ENCODE data around the gene CACNG5. TPM values are rescaled to one million over a fixed set of nuclear protein-coding genes. Genes with fewer than 3 reads are reported as not detected.
"Not testable (repeated sequence)": the region's sequence is repeated elsewhere in the genome, so short reads cannot be mapped to it uniquely, and the experiment has no call there.

The CACNG5 gene
- total RNA-seq, 2 experiments from 2014 or later: not detected

DNA sequence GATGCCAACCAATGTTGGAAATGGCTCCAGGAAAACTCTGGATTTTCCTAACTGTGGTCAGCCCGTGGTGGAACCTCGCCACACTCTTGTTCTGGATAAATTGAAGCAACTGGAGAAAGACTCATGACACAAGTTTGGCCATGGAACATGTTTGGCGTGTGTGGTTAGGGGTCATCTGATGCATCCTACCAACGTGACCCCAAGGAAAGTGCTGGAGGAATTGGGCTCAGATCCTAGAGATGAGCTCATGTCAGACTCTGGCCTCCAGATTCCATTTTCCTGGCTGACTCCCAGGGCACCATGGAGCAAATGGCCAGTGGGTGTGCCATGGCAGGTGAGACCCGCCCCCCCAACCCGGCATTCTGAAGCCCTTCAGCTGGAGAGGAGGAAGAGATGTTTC, 58.5 kb downstream of the CACNG5 start:
- ATAC-seq (no peak), DNase-seq (no peak)
- POLR2A ChIA-PET: no interaction called here
- Mint-ChIP-seq H3K27ac (no peak overlapping the region), H3K9me3 (ENCODE audit: low read depth) (no peaks in the 10 kb centered on the region), H3K4me1 (no peaks in the 10 kb centered on the region), H3K36me3 (ENCODE audit: low read depth) (no peaks in the 10 kb centered on the region), H3K27me3 (peaks cover 4% of the 10 kb centered on the region), H3K4me3 (no peak overlapping the region)
- intact Hi-C loops (cut with DNase I, micrococcal nuclease): no loop called here
- CTCF ChIA-PET: no interaction called here

DNA sequence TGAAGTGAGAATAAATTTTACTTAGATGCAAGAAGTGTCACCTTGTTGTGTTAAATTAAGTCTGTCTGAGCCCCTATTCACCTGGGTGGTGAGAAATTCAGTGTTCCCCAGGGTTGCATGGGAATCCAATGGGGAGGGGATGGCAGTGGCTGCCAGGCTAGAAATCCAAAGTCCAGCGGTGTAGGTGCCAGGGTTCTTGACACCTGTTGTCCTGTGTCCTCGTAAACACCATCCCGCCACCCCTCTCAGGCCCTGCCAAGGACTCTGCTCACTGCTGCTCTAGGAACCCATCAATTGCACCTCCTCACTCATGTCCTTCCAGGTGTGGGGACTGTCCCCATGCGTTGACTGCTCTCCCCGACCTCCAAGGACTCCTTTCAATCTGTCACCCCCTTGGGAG, 58.9 kb downstream of the CACNG5 start:
- H3K27me3 Mint-ChIP-seq: peaks cover 4% of the 10 kb centered on the region
- DNase-seq (no peak), ATAC-seq (no peak)
- H3K27ac Mint-ChIP-seq: no peak overlapping the region
- no peaks in the 10 kb centered on the region for H3K9me3 Mint-ChIP-seq (ENCODE audit: low read depth)
- no peak overlapping the region for H3K4me3 Mint-ChIP-seq
- H3K36me3 Mint-ChIP-seq (ENCODE audit: low read depth): no peaks in the 10 kb centered on the region
- ChIA-PET POLR2A (no interaction called here), CTCF (interaction anchor here (0.6 kb wide), 1 partner anchor 166 kb away, joined by 4 read pairs; no protein-coding TSS in a partner anchor)
- H3K4me1 Mint-ChIP-seq: no peaks in the 10 kb centered on the region
- intact Hi-C loops (cut with DNase I, micrococcal nuclease): no loop called here

DNA sequence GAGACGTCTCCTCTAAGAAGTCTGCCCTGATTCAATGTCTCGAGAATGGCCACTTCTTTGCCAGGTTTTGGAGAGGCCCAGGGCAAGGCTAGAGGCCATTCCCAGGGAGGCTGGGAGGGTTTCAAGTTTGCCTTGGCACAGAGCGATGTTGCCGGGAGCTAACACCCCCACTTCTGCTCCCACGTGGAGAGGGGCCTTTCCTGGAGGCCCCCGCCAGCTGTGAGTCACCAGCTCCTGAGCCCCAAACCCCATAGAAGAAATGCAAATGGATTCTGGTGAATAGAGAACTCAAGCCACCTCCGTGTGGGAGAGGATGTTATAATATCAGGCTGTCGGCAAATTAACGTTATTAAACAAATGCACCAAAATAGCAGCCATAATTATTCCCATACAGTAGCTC, 62.2 kb downstream of the CACNG5 start:
- no peaks in the 10 kb centered on the region for H3K4me1 Mint-ChIP-seq
- H3K4me3 Mint-ChIP-seq: no peak overlapping the region
- H3K36me3 Mint-ChIP-seq (ENCODE audit: low read depth): no peaks in the 10 kb centered on the region
- peaks cover 4% of the 10 kb centered on the region for H3K27me3 Mint-ChIP-seq
- H3K9me3 Mint-ChIP-seq (ENCODE audit: low read depth): no peaks in the 10 kb centered on the region
- ATAC-seq: no peak
- intact Hi-C loops (cut with DNase I, micrococcal nuclease): no loop called here
- ChIA-PET CTCF (interaction anchor here (1.0 kb wide), 1 partner anchor 9 kb away, joined by 3 read pairs; no protein-coding TSS in a partner anchor), POLR2A (no interaction called here)
- no peak for DNase-seq
- no peak overlapping the region for H3K27ac Mint-ChIP-seq

DNA sequence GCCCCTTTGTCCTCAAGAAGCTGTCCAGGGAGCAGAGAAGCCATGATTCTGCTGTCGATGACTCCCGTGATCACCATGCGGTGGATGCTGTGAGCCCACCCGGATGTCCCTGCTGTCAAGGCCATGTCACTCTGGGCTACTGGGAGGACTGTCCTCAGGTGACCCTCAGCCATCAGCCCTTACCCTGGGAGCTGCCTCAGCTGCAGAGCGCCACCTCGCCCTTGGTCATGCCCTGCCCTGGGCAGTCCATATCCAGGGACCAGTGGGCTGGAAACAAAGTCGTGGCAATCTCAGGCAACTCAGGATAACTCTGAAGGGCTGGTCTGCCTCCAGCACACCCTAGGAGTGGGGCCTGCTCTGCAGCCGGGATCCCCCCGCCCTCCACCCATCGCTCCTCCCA, 63.6 kb downstream of the CACNG5 start:
- DNase-seq: no peak
- ChIA-PET CTCF (no interaction called here), POLR2A (no interaction called here)
- Mint-ChIP-seq H3K4me3 (no peak overlapping the region), H3K4me1 (no peaks in the 10 kb centered on the region), H3K27ac (no peak overlapping the region), H3K36me3 (ENCODE audit: low read depth) (no peaks in the 10 kb centered on the region), H3K9me3 (ENCODE audit: low read depth) (no peaks in the 10 kb centered on the region), H3K27me3 (peaks cover 8% of the 10 kb centered on the region)
- intact Hi-C loops (cut with DNase I, micrococcal nuclease): no loop called here
- no peak for ATAC-seq

DNA sequence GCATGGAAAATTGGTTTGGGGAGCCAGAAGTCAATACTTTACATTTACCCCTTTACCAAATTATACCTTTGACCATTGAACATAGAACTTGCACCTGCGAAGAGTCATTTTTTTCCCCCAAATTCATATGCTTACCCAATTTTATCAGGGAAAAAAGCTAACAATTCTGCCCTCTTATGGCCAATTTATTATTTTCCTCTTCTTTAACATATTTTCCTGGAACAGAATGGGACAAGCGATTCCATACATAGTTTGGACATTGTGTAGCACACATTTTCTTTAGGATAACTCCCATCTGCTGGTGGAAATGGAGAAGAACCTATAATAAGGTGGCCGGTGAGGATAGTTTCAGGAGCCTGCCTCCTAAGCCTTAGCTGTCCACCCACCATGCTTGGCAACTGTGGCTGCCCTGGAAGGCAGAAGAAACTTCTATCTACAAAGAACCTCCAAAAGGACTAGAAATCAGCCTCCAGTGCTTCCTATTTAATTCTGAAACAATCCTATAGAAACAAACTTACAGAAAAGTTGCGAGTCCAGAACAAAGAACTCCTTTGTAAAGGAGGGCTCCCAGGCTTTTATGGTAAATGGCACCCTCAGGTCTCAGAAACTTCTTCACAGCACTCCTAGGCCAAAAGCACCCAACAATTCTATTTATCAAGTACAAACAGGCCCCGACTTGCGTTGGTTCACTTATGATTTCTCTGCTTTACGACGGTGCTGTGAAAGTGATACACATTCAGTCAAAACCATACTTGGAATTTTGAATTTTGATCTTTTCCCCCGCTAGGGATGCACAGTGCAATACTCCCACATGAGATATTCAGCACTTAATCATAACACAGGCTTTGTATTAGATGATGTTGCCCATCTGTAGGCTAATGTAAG, 65.5 kb downstream of the CACNG5 start:
- Mint-ChIP-seq H3K4me1 (no peaks in the 10 kb centered on the region), H3K27ac (no peak overlapping the region), H3K9me3 (ENCODE audit: low read depth) (no peaks in the 10 kb centered on the region), H3K4me3 (no peak overlapping the region), H3K36me3 (ENCODE audit: low read depth) (no peaks in the 10 kb centered on the region), H3K27me3 (peaks cover 7% of the 10 kb centered on the region)
- POLR2A ChIA-PET: no interaction called here
- no peak for ATAC-seq
- intact Hi-C loops (cut with DNase I, micrococcal nuclease): loop anchor here in 1 of 2 experiments (5.0 to 10.0 kb wide), 2 partner anchors 58 to 336 kb away; no protein-coding TSS in a partner anchor
- DNase-seq: no peak
- CTCF ChIA-PET: interaction anchor here (0.7 to 1.3 kb wide), 2 partner anchors 174 to 700 kb away, joined by 3 read pairs; no protein-coding TSS in a partner anchor

DNA sequence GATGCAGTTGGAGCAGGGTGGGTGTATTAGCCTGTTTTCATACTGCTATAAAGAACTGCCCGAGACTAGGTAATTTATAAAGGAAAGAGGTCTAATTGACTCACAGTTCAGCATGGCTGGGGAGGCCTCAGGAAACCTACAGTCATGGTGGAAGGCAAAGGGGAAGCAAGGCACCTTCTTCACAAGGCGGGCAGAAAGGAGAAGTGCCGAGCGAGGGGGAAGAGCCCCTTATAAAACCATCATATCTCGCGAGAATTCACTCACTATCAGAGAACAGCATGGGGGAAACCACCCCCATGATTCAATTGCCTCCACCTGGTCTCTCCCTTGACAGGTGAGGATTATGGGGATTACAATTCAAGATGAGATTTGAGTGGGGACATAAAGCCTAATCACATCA, 68.4 kb downstream of the CACNG5 start:
- H3K27ac Mint-ChIP-seq; POLR2A ChIA-PET; DNase-seq; ATAC-seq; H3K9me3 Mint-ChIP-seq (ENCODE audit: low read depth); H3K4me3 Mint-ChIP-seq; H3K4me1 Mint-ChIP-seq; H3K27me3 Mint-ChIP-seq; H3K36me3 Mint-ChIP-seq (ENCODE audit: low read depth): not testable (repeated sequence)
- CTCF ChIA-PET: interaction anchor here (0.7 to 1.1 kb wide), 2 partner anchors 11 to 408 kb away, joined by 3 read pairs; no protein-coding TSS in a partner anchor
- intact Hi-C loops (cut with DNase I, micrococcal nuclease): loop anchor here in 1 of 2 experiments (5.0 to 10.0 kb wide), 2 partner anchors 61 to 338 kb away; no protein-coding TSS in a partner anchor

DNA sequence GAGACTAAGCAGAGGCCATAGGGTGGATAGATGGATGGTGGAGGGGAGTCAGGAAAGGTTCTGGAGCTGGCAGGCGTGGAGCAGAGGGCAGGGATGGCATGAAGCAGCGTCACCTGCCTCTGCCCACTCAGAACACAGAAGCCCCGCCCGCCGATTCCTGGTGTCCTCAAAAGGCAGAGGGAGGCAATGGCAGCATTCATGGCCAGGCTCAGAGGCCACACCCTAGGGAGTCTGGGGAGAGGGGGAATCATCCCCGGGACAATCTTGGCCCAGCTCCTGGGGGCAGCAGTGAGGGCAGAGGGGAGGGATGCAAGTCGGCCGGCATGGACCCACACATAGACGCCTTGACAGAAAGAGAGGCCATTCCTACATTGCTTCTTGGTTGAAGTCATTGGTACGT, 68.9 kb downstream of the CACNG5 start:
- Mint-ChIP-seq H3K4me3 (no peak overlapping the region), H3K36me3 (ENCODE audit: low read depth) (no peaks in the 10 kb centered on the region), H3K4me1 (peaks cover 5% of the 10 kb centered on the region), H3K9me3 (ENCODE audit: low read depth) (no peaks in the 10 kb centered on the region), H3K27me3 (peaks cover 4% of the 10 kb centered on the region), H3K27ac (no peak overlapping the region)
- DNase-seq (no peak), ATAC-seq (no peak)
- ChIA-PET CTCF (interaction anchor here (0.7 to 1.2 kb wide), 2 partner anchors 407 to 703 kb away, joined by 3 read pairs; no protein-coding TSS in a partner anchor), POLR2A (no interaction called here)
- intact Hi-C loops (cut with DNase I, micrococcal nuclease): loop anchor here in 1 of 2 experiments (5.0 to 10.0 kb wide), 2 partner anchors 61 to 339 kb away; no protein-coding TSS in a partner anchor

DNA sequence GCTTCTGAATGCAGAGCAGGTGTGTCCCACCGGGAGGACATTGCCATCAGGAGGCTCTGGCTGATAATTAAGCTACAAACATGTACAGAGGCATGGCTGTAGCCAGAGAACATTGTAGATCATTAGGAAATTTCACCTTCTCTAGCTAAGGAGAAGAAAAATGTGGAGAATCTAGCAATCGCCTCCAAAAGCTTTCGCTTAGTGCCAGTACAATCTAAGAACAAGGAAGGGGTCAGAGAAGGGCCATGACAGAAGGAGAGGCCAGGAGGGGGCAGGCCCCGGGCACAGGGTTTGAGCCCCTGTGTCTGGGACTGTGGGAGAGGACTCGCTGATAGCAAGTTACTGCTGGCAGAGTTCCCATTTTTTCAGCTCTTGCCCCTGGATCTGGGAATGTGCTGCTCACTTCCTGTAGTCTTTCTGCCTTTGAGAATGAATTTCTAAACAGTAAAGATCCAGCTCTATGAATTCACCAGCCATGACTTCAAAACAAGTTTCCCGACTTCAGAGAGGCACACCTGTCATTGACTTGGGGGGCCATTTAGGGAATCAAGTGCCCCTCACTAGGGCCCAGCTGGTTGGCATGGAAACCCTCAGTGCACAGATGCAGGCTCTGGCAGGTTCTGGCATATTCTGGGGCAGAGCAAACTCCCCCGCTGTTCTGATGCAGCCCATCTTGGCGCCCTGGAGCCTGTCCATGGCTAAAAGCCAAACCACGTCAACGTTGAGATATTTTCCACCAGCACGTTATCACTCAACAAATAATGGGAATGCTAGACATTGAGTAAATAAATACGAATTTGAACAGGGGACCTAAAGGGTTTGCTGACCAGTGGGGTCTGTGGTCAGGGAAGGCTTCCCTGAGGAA, 70.1 kb downstream of the CACNG5 start:
- POLR2A ChIA-PET: no interaction called here
- Mint-ChIP-seq H3K27ac (no peak overlapping the region), H3K9me3 (ENCODE audit: low read depth) (no peaks in the 10 kb centered on the region), H3K36me3 (ENCODE audit: low read depth) (no peaks in the 10 kb centered on the region), H3K4me1 (peaks cover 5% of the 10 kb centered on the region), H3K27me3 (peaks cover 4% of the 10 kb centered on the region), H3K4me3 (no peak overlapping the region)
- DNase-seq (no peak), ATAC-seq (no peak)
- intact Hi-C loops (cut with DNase I, micrococcal nuclease): loop anchor here in 1 of 2 experiments (5.0 to 10.0 kb wide), 2 partner anchors 63 to 340 kb away; no protein-coding TSS in a partner anchor
- CTCF ChIA-PET: interaction anchor here (0.6 to 1.2 kb wide), 4 partner anchors 8 to 705 kb away, joined by 3 read pairs; no protein-coding TSS in a partner anchor

DNA sequence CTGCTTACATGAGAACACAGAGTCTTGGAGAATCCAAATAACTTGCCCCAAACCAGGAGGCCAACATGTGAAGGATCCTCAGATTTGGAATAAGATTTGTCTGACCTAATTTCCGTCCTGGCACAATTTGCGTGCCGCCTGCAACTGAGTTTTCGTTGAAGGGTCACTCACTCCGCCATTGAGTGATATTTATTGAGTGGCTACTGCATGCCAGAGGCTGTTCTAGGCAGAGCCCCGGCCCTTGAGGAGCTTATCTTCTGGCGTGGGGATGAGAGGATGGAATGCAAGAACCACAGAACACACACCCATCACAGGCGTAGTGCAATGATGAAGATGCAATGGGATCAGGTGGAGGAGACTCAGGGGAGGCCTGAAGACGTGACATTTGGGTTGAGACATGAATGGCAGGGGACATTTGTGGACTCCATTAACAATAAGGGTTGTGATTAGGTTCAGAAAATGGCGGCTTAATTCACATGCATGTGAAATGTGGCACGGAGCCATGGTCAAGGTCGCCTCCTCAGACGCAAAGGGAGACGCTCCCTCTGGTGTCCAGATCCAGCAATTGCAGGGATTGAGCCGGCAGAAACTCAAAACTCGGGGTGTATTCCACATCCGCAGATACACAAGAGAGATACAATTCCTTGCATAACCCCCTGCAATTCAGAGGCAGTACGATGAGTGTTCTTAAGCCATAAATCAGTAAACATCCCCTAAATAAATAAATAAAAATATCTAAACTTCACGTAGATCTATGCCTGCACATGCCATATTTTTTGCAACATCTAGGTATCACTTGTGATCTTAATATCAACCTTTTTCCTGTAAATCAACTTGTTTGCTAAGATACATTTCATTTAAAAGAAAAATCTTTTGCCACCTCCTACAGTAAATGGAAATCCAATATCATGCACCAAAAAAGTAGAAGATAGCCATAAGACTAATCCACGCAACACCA, 71.7 kb downstream of the CACNG5 start:
- DNase-seq (peak; percentile 86), ATAC-seq (peak; percentile 64)
- no peak overlapping the region for H3K4me3 Mint-ChIP-seq
- H3K4me1 Mint-ChIP-seq: peaks cover 5% of the 10 kb centered on the region
- no peaks in the 10 kb centered on the region for H3K9me3 Mint-ChIP-seq (ENCODE audit: low read depth)
- POLR2A ChIA-PET: no interaction called here
- H3K27ac Mint-ChIP-seq: no peak overlapping the region
- CTCF ChIA-PET: interaction anchor here (0.7 to 1.1 kb wide), 2 partner anchors 9 to 107 kb away, joined by 3 read pairs; no protein-coding TSS in a partner anchor
- peaks cover 4% of the 10 kb centered on the region for H3K27me3 Mint-ChIP-seq
- H3K36me3 Mint-ChIP-seq (ENCODE audit: low read depth): no peaks in the 10 kb centered on the region
- intact Hi-C loops (cut with DNase I, micrococcal nuclease): loop anchor here (1.0 to 10.0 kb wide), 6 partner anchors 178 to 705 kb away; no protein-coding TSS in a partner anchor

DNA sequence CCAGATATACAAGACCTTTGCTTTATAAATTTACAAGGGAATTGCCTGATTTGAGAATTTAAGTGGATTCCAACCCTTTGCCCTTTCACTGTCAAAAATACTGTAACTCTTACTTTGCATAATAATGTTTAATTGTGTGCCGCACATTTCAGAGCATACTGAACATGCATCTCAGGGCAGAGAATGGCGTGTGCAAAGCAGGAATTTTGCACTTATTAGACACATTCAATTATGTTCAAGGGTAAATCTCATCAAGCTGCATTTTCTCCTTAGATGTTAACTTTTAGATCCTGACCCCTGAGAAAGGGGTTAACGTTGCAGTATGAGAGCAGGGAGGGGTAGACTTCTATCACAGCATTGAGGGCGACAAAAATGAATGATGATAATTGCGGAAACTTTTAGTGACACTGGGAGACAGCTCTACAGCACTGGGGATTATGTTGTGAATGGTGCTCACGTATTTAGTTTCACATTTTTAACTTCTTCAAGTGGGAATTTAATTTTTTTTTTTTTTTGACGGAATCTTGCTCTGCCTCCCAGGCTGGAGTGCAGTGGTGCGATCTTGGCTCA, 75.0 kb downstream of the CACNG5 start:
- ChIA-PET POLR2A (no interaction called here), CTCF (no interaction called here)
- Mint-ChIP-seq H3K27ac (no peak overlapping the region), H3K27me3 (peaks cover 5% of the 10 kb centered on the region), H3K4me1 (peaks cover 5% of the 10 kb centered on the region), H3K36me3 (ENCODE audit: low read depth) (no peaks in the 10 kb centered on the region), H3K9me3 (ENCODE audit: low read depth) (no peaks in the 10 kb centered on the region), H3K4me3 (no peak overlapping the region)
- intact Hi-C loops (cut with DNase I, micrococcal nuclease): loop anchor here in 1 of 2 experiments (10.0 kb wide), 1 partner anchor 345 kb away; no protein-coding TSS in a partner anchor
- no peak for DNase-seq
- no peak for ATAC-seq
